Liver (tissue), 9 donors: ENCODE measurements around the gene SAPCD2. TPM values are rescaled to one million over a fixed set of nuclear protein-coding genes. Genes with fewer than 3 reads are reported as not detected.

Source experiments
- DNase-seq: peaks from one replicate; pipeline ENCODE4 v3.0.0-alpha.2; 2017; ENCODE audit warnings: low spot score
- H3K27ac ChIP-seq, 2 donors: one replicate each; pipeline ENCODE4 v1.7.0; 2013; ENCODE audit warnings: inconsistent platforms in 2 of 2, low read length in 2 of 2, control low read depth in 1 of 2, low read depth in 1 of 2, mild to moderate bottlenecking in 1 of 2
- H3K27me3 ChIP-seq, 4 donors: one replicate each; pipeline versions ENCODE4 v1.6.1 to v1.7.0; 2013; ENCODE audit warnings: low read length in 3 of 4, inconsistent platforms in 1 of 4, mild to moderate bottlenecking in 1 of 4, moderate library complexity in 1 of 4; ENCODE audit not compliant: control insufficient read depth in 4 of 4, insufficient read depth in 4 of 4
- H3K36me3 ChIP-seq, 4 donors: one replicate each; pipeline versions ENCODE4 v1.6.1 to v1.7.0; 2013; ENCODE audit warnings: low read length in 3 of 4, mild to moderate bottlenecking in 3 of 4, low read depth in 1 of 4, moderate library complexity in 1 of 4; ENCODE audit not compliant: control insufficient read depth in 4 of 4, insufficient read depth in 3 of 4
- H3K4me1 ChIP-seq, 4 donors: one replicate each; pipeline versions ENCODE4 v1.6.1 to v1.7.0; 2013; ENCODE audit warnings: low read length in 3 of 4, mild to moderate bottlenecking in 3 of 4, moderate library complexity in 1 of 4; ENCODE audit not compliant: control insufficient read depth in 4 of 4, insufficient read depth in 4 of 4
- H3K4me3 ChIP-seq, 3 donors: one replicate each; pipeline versions ENCODE4 v1.6.1 to v1.7.0; 2013; ENCODE audit warnings: low read length in 3 of 3, control low read depth in 1 of 3, low read depth in 1 of 3, mild to moderate bottlenecking in 1 of 3
- H3K9ac ChIP-seq, 2 donors: one replicate each; pipeline ENCODE4 v1.7.0; 2013; ENCODE audit warnings: low read length in 2 of 2, mild to moderate bottlenecking in 2 of 2, moderate library complexity in 2 of 2, control low read depth in 1 of 2, low read depth in 1 of 2
- H3K9me3 ChIP-seq, 4 donors: one replicate each; pipeline versions ENCODE4 v1.6.1 to v1.7.0; 2013; ENCODE audit warnings: low read length in 3 of 4; ENCODE audit not compliant: control insufficient read depth in 4 of 4
- ATF3 ChIP-seq: IDR thresholded peaks from 2 replicates; pipeline ENCODE4 v1.6.1; 2016; ENCODE audit warnings: antibody characterized with exemption
- CTCF ChIP-seq: fragments of 150-350 bp; IDR thresholded peaks from 2 replicates; pipeline ENCODE4 v1.5.1; 2017; ENCODE audit warnings: improper control_type of control experiment, low read depth, low read length; ENCODE audit not compliant: missing input control
- EGR1 ChIP-seq, 2 donors: IDR thresholded peaks; 2 replicates each; pipeline ENCODE4 v1.6.1; 2016 to 2018; ENCODE audit warnings: antibody characterized with exemption in 2 of 2, low read depth in 2 of 2
- FOXA1 ChIP-seq: IDR thresholded peaks from 2 replicates; pipeline ENCODE4 v1.6.1; 2016; ENCODE audit warnings: antibody characterized with exemption
- FOXA2 ChIP-seq: IDR thresholded peaks from 2 replicates; pipeline ENCODE4 v1.6.1; 2016; ENCODE audit warnings: antibody characterized with exemption
- GABPA ChIP-seq, 2 donors: IDR thresholded peaks in 1 of 2; conservative IDR thresholded peaks in 1 of 2; 2 replicates each; pipeline ENCODE4 v1.6.1; 2016; ENCODE audit warnings: antibody characterized with exemption in 2 of 2, mild to moderate bottlenecking in 1 of 2, moderate library complexity in 1 of 2
- HNF4A ChIP-seq, 2 donors: conservative IDR thresholded peaks; 2 replicates each; pipeline ENCODE4 v1.6.1; 2016; ENCODE audit warnings: antibody characterized with exemption in 2 of 2, mild to moderate bottlenecking in 2 of 2
- HNF4G ChIP-seq: IDR thresholded peaks from 2 replicates; pipeline ENCODE4 v1.6.1; 2016; ENCODE audit warnings: antibody characterized with exemption
- JUND ChIP-seq, 2 donors: IDR thresholded peaks; 2 replicates each; pipeline ENCODE4 v1.6.1; 2016; ENCODE audit warnings: antibody characterized with exemption in 2 of 2
- MAX ChIP-seq: IDR thresholded peaks from 2 replicates; pipeline ENCODE4 v1.6.1; 2016; ENCODE audit warnings: antibody characterized with exemption
- NR2F2 ChIP-seq: IDR thresholded peaks from 2 replicates; pipeline ENCODE4 v1.6.1; 2016; ENCODE audit warnings: antibody characterized with exemption
- RAD21 ChIP-seq, 2 donors: IDR thresholded peaks; 2 replicates each; pipeline ENCODE4 v1.6.1; 2016; ENCODE audit warnings: antibody characterized with exemption in 2 of 2, mild to moderate bottlenecking in 2 of 2
- REST ChIP-seq: IDR thresholded peaks from 2 replicates; pipeline ENCODE4 v1.6.1; 2016; ENCODE audit warnings: antibody characterized with exemption, mild to moderate bottlenecking
- RXRA ChIP-seq, 2 donors: IDR thresholded peaks; 2 replicates each; pipeline ENCODE4 v1.6.1; 2017 to 2018; ENCODE audit warnings: antibody characterized with exemption in 2 of 2, mild to moderate bottlenecking in 1 of 2
- SP1 ChIP-seq: IDR thresholded peaks from 2 replicates; pipeline ENCODE4 v1.6.1; 2018; ENCODE audit warnings: antibody characterized with exemption, mild to moderate bottlenecking
- TAF1 ChIP-seq: conservative IDR thresholded peaks from 2 replicates; pipeline ENCODE4 v1.6.1; 2016; ENCODE audit warnings: antibody characterized with exemption, mild to moderate bottlenecking
- YY1 ChIP-seq: IDR thresholded peaks from 2 replicates; pipeline ENCODE4 v1.6.1; 2016; ENCODE audit warnings: antibody characterized with exemption, mild to moderate bottlenecking
- ZBTB33 ChIP-seq: IDR thresholded peaks from 2 replicates; pipeline ENCODE4 v1.6.1; 2016; ENCODE audit warnings: antibody characterized with exemption
- WGBS: extraction: QIAGEN DNeasy Blood & Tissue Kit; methylation state at CpG from one replicate; pipeline ENCODE4 v1.1.7; 2013; 5-methylcytosine and 5-hydroxymethylcytosine counted together
- polyA plus RNA-seq, 2 donors: library from polyadenylated mRNA; stranded (reverse) in 1 of 2; unstranded in 1 of 2; fragments of 200-250 nt in 1 of 2; fragments of >200 nt in 1 of 2; fragmentation: Nextera tagmentation in 1 of 2; extraction: Ambion mirVana in 1 of 2; gene quantifications; one replicate each; pipeline versions ENCODE4 v1.2.1 to v1.2.3, GENCODE V29; 2013 to 2015
- total RNA-seq, 2 donors: library from RNA; depleted of rRNA; stranded (reverse); fragments of >200 nt; gene quantifications; one replicate each; pipeline ENCODE4 v1.2.3, GENCODE V29; 2014
- donor health status: healthy.
- donor health status: healthy.
- donor health status: healthy.
- donor health status: healthy.
- donor health status: healthy.

Gene SAPCD2
- total and polyA plus RNA-seq, 4 donors: 0.06 to 1.8 (median 0.23) TPM

GRCh38 chr9:137051145-137051724 is 19.1 kb downstream of the SAPCD2 start:
- no peak overlapping the region for H3K4me3 ChIP-seq
- DNase-seq: no peak
- no peaks in the 10 kb centered on the region for H3K9me3 ChIP-seq
- H3K27ac ChIP-seq: no peak overlapping the region
- H3K9ac ChIP-seq: no peak overlapping the region
- peaks cover 18 to 44% (median 23%) of the 10 kb centered on the region in 4 donors for H3K4me1 ChIP-seq
- H3K27me3 ChIP-seq: peaks cover 0 to 9% (median 7%) of the 10 kb centered on the region in 4 donors
- WGBS: 94% methylated on average over 17 of the region's 17 CpGs
- H3K36me3 ChIP-seq: no peaks in the 10 kb centered on the region
- TF ChIP-seq EGR1 (IDR thresholded peaks at IDR 0.05; ENCODE audit: low read depth in 2 of 2): no peak
- no peak for TF ChIP-seq REST
- no peak for TF ChIP-seq NR2F2
- no peak for TF ChIP-seq RXRA (IDR thresholded peaks at IDR 0.05)
- TF ChIP-seq GABPA (IDR thresholded peaks at IDR 0.05 in 1 of 2, conservative IDR thresholded peaks at IDR 0.05 in 1 of 2): no peak
- TF ChIP-seq FOXA2: no peak
- TF ChIP-seq ZBTB33: no peak
- TF ChIP-seq MAX: no peak
- no peak for TF ChIP-seq YY1
- no peak for TF ChIP-seq SP1
- TF ChIP-seq HNF4A (conservative IDR thresholded peaks at IDR 0.05): no peak
- TF ChIP-seq HNF4G: no peak
- no peak for TF ChIP-seq RAD21 (IDR thresholded peaks at IDR 0.05)
- no peak for TF ChIP-seq CTCF
- TF ChIP-seq TAF1: no peak
- no peak for TF ChIP-seq FOXA1
- no peak for TF ChIP-seq ATF3
- no peak for TF ChIP-seq JUND (IDR thresholded peaks at IDR 0.05)
